ENCODE results near the gene HMGN4.
"Not testable (repeated sequence)": the region's sequence is repeated elsewhere in the genome, so short reads cannot be mapped to it uniquely, and the experiment has no call there.

The HMGN4 gene

DNA sequence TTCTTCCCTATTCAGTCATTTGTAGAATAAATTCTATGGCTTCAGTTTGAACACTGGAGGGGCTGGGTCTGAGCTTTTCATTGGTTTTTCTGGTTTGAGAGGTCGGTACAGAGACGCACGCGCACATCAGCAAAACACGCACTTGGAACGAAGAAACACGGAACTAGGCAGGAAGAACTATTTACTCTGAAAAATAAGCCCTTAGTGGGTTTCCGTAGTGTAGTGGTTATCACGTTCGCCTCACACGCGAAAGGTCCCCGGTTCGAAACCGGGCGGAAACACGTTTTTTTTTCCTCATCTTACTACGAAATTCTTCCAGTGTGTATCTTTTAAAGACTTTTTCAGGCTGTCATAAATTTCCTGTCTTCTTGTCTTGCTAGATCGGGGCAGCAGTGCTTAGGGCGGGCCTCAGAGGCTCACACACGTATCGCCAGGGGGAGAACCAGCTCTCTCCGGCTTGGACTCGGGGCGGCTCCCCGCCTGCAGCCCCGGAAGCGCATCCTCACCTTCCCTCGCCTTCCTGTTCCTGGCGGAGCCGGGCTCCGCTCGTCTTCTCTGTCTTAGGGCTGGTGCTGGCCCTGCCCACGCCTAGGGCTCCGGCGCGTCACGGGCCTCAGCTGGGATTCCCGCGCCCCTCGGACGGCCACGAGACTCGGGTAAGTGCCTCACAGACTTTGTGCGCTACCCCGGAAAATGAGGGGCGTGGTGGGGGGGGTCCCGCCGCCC, at the start of gene HMGN4:
TSS of gene HMGN4 (plus strand) at position 521 of the 726 bp plus-strand sequence. CDS start 6,841 bp downstream, outside the sequence.
- DNase-seq (ENCODE audit: low read depth in 2 of 2), result peak; percentile 50 to 69

DNA sequence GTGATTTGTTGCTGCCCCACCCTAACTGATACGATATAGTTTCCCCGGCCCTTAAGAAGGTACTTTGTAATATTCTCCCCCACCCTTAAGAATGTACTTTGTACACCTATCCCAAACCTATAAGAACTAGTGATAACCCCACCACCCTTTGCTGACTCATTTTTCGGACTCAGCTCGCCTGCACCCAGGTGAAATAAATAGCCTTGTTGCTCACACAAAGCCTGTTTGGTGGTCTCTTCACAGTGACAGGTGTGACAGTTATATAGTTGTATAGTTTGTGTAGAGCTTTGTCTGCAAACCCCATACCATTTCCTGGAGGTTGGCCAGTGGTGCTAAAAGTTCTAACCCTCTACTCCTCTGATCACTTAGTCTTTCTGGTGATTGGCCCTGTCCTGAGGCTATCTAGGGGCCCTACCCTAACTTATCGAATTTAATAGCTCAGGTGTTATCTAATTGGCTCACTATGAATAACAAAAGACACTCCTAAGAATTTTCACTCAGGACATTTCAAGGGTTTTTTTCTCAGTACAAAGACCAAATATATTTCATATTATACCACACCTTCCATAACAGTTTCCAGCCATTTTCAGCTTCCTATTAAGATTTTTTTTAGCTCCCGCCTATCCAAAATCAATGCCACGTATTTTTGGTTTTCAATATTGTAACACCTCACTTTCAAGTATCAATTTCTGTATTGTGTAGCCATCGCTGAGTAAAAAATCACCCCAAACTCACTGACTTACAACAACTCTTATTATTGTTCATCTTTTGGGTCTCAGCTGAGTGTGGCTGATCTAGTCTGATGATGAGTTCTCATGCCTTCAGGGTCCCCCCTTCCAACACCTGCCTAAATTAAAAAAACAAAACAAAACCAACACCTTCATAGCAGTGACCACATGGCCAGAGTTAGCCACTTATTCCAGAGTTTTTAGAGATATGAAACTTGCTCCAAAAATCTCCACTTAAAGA, 47.9 kb upstream of the HMGN4 start:
- DNase-seq (ENCODE audit: low read depth in 2 of 2), result no peak

DNA sequence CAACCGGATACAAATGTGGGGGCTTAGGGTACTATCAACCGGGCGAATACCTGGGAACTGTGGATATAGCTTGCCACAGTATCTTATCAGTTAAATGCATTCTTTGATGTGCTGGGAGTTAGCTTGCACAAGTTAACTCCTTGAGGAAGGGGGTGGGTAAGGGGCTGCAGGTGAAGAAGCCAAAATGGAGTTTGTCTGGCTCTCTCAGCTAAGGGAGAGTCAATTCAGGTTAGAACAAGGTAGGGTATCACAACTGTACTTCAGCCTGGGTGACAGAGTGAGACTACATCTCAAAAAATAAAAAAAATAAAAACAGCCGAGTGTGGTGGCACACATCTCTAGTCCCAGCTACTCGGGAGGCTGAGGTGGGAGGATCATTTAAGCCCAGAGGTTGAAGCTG, 46.6 kb upstream of the HMGN4 start:
- no peak for DNase-seq (ENCODE audit: low read depth in 2 of 2)

DNA sequence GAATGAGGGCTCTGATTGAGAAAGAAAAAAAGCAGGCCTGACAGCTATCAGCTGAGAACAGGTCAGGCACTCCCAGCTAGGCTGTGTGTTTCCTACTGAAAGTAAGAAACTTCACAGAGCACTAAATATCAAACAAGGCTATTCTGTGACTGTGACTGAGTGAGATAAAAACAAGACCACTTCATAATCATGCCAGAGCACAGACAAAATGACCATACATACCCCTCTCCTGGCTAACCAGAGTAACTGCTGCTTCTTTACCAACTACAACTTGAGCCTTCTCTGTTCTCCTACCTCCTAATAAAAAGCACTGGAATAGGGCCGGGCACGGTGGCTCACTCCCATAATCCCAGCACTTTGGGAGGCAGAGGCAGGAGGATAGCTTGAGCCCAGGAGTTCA, 44.9 kb upstream of the HMGN4 start:
- no peak for DNase-seq (ENCODE audit: low read depth in 2 of 2)

DNA sequence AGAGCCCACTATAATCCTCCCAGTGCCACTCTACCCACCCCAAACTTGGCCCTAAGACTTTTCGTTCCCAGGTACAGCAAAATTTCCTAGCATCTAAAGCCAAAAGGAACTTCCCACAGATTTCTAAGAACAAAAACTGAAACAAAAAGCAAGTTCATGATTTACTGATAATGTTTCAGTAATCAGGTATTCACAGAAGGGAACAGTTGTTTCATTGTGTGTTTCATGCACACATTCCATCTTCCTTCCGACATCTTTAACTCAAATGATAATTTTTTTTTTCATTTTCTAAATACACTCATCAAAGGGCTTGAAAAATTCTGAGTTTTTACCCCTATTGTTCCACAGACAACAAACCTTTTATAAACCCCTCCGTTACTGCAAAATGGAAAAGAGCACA, 44.0 kb upstream of the HMGN4 start:
- no peak for DNase-seq (ENCODE audit: low read depth in 2 of 2)

DNA sequence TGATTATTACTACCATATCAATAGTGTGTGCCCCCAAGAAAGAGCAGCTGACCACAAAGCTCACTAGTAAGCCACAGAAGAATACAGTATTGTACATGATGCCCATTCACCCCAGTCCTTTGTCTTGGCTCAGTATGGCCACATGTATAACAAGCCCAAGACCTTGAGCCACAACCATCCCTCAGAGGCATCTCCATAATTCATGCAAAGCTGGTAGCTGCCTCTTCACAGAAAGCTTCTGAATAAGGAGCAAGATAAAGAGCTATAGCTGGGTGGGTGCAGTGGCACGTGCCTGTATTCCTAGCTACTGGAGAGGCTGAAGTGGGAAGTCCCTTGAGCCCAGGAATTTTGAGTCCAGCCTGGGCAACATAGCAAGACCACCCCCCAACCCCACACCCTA, 42.9 kb upstream of the HMGN4 start:
- no peak for DNase-seq (ENCODE audit: low read depth in 2 of 2)

DNA sequence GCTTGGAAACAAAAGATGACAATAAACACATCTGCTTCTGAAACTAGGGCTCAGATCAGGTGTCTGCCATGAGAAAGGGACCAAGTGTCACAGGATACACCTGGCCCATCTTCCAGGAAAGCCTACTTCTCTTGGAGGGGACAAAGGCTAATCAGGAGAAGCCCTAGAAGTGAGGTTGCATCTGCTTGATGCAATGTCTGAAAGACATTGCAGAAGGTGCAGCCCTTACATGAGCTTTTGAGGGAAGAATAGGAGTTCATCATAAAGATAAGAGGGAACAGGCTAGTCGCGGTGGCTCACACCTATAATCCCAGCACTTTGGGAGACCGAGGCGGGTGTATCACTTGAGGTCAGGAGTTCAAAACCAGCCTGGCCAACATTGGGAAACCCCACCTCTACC, 40.6 kb upstream of the HMGN4 start:
- no peak for DNase-seq (ENCODE audit: low read depth in 2 of 2)

DNA sequence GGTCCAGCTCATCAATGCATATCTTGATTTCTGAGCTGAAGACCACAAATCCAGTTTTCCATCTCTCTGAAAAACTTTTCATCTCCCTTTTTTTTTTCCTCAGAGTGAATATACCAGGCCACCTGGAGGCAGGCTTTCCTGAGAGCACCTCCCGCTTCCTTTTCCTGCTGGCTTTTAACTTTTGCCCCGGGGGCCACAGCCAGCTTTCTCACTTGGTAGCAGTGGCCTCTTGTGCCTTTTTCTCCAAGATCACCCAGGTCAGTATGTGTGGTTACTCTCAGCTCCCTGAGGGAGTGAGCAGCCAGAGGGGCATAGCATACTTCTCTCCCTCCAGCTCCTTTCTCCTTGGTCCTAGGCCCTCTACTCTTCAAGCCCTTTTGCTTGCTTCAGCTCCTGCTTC, 38.1 kb upstream of the HMGN4 start, which contains the start of gene BTN1A1:
TSS of gene BTN1A1 (plus strand) at position 202 of the 400 bp plus-strand sequence. CDS start 984 bp downstream, outside the sequence.
- no peak for DNase-seq (ENCODE audit: low read depth in 2 of 2)

DNA sequence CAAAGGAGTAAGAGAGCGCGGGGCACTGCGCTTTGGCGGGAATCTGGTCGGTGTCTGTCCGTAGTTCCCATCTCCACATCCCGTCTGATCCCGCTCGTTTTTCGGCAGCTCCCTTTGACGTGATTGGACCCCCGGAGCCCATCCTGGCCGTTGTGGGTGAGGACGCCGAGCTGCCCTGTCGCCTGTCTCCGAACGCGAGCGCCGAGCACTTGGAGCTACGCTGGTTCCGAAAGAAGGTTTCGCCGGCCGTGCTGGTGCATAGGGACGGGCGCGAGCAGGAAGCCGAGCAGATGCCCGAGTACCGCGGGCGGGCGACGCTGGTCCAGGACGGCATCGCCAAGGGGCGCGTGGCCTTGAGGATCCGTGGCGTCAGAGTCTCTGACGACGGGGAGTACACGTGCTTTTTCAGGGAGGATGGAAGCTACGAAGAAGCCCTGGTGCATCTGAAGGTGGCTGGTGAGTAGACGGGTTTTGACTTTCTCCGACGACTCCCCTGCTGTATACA, 36.6 kb upstream of the HMGN4 start:
- no peak for DNase-seq (ENCODE audit: low read depth in 2 of 2)

DNA sequence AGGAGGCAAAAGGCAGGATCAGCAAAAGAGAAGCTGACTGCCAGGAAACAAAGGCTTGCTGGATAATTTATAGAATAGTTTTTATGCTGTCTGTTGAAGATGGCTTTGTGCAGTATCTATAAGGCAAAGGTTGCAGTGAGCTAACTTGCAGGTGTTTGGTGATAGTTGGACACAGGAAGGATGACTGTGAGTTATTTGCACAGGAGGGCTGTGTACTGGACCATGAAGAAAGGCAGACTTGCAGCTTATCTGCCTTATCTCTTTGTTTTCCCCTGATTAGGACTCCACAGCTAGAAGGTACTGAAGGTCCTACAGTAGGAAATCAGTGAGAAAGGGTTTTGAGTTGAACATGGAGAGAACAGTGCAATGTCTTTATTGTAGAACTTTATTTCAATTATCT, 36.0 kb upstream of the HMGN4 start:
- DNase-seq (ENCODE audit: low read depth in 2 of 2), result no peak

DNA sequence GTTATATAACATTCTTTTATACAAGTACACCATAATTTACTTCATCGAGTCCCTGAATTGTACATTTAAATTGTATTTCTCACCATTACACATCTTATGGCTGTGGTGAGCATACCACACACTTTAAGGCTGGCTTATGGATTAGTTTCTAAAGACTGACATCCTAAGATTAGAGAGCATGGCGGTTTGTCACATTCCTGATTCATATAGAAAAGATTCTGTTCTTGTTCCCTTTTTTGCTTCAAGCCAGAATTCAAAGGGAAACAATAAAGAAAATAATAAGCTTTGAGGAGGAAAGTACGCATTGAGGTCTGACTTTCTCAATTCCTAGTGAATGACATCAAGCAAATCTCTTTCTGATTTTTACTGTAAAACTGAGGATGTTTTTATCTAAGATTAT, 35.5 kb upstream of the HMGN4 start:
- no peak for DNase-seq (ENCODE audit: low read depth in 2 of 2)

DNA sequence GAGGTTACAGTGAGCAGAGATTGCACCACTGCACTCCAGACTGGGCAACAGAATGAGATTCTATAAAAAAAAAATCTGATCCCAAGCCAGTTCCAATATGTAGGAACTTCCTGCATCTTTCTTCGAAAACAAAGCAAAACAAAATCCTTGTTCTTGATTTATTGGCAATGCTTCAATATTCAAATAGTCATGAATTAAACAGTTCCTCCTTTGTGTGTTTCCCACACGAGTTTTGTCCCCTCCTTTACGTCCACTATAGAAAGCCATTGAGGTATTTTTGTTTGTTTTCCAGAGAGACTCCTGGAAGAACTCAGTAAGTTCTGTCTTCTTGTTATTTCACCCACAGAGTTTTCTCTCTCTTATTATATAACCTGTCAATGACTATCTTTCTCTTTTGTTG, 30.5 kb upstream of the HMGN4 start:
- no peak for DNase-seq (ENCODE audit: low read depth in 2 of 2)

DNA sequence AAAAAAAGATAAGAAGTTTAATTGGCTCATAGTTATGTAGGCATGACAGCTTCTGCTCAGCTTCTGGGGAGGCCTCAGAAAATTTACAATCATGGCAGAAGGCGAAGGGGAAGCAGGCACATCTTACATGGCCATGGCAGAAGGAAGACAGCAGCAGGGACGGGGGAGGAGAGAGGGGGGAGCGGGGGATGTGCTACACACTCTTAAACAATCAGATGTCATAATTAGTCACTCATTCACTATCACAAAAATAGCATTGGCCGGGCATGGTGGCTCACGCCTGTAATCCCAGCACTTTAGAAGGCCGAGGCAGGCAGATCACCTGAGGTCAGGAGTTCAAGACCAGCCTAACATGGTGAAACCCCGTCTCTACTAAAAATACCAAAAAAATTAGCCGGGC, 27.1 kb upstream of the HMGN4 start:
- not testable (repeated sequence) for DNase-seq (ENCODE audit: low read depth in 2 of 2)

DNA sequence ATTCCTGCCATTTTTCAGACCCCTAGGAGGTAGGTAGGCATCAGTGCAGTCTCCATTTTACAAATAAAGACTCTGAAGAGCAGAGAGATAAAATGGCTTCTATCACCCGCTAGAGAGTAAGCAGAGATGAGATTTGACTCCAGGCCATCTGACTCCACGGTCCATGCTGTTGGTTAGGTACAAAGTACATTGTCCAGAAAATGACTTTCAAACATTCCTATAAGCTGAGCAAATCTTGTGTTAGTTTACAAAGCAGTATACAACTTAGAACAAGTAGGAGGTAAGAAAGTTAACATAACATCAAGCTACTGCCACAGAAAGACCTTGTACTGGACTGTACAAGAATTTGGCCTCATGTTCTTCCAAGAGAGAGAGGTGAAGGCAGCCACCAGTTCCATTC, 23.2 kb upstream of the HMGN4 start:
- no peak for DNase-seq (ENCODE audit: low read depth in 2 of 2)

DNA sequence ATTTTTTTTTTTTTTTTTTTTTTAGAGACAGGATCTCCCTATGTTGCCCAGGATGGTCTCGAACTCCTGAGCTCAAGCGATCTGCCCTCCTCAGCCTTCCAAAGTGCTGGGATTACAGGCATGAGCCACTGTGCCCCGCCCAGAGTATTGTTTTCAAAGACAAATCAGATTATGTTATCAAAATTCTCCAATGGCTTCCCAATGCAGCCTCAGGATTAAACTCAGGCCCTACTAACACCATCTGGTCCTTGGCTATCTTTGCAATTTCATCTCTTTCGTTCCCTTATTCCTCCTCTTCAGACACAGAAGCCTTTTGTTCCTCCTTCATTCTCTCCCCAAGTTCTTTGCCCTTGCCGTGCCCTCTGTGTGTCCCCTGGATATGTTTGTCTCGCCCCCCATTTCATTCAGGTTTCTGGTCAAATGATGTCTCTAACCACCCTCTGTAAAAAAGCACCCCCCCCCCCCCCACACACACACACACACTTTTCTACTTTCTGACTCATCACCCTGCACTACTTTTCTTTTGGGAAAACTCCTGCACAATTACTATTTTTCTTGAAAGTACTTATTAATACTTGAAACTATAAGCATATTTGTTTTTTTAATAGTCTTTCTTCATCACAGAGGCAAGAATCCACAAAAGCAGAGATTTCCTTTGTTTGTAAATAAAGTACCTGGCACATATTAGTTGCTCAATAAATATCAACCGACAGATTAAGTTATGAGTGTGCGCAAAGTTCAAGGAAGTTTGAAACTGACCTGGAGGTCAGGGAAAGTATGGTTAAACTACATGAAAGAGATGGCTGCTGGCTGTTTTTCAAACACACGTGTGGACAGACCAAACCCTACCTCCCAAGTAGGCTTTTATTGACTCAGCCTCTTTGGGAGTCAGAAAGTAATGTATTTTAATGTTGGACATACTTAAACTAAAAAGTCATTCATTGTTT, 21.4 kb upstream of the HMGN4 start:
- no peak for DNase-seq (ENCODE audit: low read depth in 2 of 2)

DNA sequence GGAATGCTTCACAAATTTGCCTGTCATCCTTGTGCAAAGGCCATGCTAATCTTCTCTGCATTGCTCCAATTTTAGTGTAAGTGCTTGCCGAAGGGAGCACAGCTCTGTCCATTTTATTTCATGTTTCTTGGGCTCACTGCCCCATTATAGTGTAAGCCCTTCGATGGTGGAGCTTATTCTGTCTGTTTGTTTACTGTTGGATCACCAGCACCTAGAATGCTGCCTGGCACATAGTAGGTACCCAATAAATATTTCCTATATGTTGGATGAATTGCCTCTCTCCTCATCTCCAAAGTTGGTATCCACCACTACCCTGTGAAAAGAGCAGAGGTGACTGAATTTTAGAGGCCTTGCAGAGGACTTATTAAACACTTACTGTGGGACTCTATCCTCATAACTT, 18.8 kb upstream of the HMGN4 start:
- no peak for DNase-seq (ENCODE audit: low read depth in 2 of 2)

DNA sequence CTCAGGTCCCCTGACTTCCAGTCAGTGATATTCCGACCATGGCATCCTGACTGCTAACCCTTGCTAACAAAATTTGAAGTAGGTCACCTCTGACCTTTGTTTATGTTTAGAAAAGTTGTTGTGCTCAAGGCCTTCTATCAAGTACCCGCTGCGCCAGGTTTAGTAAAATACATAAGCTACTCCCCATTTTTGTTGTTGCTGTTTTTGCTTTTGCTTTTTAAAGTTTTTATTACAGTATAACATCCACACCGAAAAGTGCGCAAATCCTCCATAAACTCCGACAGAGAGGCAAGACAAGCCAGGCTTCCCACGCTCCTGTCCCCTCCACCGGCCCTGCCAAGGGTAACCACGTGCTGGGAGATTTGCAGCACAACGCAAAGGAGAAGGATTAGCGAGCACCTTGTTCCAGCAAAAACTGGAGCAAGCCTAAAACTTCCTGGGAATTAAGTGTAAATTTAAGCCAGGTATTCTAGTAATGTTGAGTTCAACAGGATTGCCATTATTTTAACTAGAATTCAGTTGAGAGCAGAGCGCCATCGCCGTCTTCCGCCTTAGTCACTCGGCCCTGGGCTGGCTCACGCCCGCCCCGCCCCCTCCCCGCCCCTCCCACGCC, 17.8 kb upstream of the HMGN4 start:
- DNase-seq (ENCODE audit: low read depth in 2 of 2), result no peak

DNA sequence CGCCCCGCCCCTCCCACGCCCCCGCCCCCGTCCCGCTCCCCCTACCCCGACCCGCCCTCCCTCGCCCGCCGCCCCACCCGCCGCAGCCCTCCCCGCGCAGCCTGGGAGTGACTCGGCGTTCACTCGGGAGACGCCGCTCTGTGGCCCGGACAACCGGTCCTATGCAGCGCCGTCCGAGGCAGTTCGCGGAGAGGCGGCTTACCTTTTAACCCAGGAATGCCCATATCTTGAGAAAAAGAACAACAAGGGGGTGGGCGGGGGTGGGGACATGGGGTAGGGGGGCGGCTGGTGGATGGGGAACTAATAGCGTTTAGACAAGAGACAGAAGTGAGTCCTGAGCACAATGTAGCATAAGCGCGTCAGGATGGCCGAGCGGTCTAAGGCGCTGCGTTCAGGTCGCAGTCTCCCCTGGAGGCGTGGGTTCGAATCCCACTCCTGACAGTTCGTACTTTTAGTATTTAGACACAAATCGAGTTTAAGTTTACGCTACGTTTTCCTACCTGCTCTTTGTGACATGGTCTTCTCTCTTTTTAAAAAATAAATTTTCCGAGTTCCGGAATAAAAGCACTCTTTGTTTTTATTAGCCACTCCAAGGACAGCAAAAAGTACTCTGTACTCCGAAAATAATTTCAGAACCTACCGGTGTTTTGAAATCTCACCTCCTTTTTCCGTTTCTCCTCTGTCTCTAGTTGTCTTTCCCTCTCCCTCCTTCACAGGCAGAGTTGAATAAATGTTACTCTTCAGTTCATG, 17.1 kb upstream of the HMGN4 start:
- peak; percentile 73 to 74 for DNase-seq (ENCODE audit: low read depth in 2 of 2)

DNA sequence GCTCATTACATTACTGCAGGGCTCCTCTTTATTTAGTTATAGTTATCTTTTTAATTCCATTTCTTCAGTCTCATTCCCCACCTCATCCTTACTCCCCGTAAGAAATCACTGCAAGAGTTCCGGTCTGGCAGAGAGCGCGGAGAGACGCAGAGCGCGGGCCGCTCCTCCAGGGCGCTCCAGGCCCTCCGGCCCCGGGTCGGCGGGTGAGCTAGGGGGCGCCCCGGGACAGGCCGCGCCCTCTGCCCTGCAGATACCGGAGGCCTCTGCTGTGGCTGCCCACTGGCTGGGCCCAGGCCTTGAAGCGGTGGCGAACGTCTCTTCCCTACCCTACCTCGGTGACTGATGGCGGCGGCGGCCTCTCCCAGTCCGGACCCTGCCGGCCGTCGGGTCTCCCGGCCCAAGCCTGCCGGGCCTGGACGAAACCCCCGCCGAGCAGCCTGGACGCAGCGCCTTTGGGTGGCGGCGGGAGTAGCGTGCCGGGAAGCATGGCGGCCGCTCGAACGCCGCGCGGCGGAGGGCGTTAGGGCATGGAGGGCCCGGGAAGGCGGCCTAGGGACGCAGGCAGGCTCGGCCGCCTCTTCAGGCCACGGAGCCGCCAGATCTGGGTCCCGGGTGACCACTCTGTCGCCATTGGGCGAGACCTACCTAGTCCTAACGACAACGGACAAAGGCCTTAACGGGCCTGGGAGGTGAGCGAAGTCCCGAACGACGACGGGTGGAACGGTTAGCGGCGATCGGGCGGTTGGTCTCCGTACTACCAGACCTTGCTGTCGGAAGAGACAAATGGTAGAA, 16.4 kb upstream of the HMGN4 start:
- peak; percentile 22 to 39 for DNase-seq (ENCODE audit: low read depth in 2 of 2)

All from activated CD8-positive, alpha-beta memory T cell treated with anti-CD3 and anti-CD28 coated beads for 4 hours (primary cell).